ENCODE measurements around the gene CTDSPL. TPM values are rescaled to one million over a fixed set of nuclear protein-coding genes. Genes with fewer than 3 reads are reported as not detected.
A peak's percentile ranks its signal among the peaks of the same experiment; 100 is the strongest.

Gene CTDSPL
- total and polyA plus RNA-seq, 2 of the 13 experiments (the other 11 are each of a cell fraction or from before 2014, with no cell fraction given) = 26.1 to 142 TPM

DNA sequence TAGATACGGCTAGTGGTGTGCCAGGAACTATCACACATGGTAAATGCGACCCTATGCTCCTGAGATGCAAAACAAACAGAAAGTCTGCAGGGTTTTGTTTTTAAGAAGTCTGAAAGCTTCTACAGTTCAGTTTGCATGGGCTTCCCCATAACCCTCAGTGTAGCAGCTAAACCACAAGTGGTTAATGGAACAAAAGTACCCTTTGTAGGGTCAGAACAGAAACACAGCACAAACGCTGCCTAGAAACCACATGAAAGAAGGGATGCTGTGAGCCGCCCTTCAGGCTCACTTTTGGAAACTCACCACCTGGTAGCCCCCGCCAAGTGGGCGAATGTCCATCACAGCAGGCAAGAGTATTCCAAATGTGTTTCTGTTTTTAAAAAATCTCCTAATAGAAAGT is 46.2 kb downstream of the CTDSPL start (continued):
- TF ChIP-seq REXO4 (CRISPR knock-in tag; IDR thresholded peaks at IDR 0.05; ENCODE audit: borderline replicate concordance) = no peak
- TF ChIP-seq, protein P1, sequence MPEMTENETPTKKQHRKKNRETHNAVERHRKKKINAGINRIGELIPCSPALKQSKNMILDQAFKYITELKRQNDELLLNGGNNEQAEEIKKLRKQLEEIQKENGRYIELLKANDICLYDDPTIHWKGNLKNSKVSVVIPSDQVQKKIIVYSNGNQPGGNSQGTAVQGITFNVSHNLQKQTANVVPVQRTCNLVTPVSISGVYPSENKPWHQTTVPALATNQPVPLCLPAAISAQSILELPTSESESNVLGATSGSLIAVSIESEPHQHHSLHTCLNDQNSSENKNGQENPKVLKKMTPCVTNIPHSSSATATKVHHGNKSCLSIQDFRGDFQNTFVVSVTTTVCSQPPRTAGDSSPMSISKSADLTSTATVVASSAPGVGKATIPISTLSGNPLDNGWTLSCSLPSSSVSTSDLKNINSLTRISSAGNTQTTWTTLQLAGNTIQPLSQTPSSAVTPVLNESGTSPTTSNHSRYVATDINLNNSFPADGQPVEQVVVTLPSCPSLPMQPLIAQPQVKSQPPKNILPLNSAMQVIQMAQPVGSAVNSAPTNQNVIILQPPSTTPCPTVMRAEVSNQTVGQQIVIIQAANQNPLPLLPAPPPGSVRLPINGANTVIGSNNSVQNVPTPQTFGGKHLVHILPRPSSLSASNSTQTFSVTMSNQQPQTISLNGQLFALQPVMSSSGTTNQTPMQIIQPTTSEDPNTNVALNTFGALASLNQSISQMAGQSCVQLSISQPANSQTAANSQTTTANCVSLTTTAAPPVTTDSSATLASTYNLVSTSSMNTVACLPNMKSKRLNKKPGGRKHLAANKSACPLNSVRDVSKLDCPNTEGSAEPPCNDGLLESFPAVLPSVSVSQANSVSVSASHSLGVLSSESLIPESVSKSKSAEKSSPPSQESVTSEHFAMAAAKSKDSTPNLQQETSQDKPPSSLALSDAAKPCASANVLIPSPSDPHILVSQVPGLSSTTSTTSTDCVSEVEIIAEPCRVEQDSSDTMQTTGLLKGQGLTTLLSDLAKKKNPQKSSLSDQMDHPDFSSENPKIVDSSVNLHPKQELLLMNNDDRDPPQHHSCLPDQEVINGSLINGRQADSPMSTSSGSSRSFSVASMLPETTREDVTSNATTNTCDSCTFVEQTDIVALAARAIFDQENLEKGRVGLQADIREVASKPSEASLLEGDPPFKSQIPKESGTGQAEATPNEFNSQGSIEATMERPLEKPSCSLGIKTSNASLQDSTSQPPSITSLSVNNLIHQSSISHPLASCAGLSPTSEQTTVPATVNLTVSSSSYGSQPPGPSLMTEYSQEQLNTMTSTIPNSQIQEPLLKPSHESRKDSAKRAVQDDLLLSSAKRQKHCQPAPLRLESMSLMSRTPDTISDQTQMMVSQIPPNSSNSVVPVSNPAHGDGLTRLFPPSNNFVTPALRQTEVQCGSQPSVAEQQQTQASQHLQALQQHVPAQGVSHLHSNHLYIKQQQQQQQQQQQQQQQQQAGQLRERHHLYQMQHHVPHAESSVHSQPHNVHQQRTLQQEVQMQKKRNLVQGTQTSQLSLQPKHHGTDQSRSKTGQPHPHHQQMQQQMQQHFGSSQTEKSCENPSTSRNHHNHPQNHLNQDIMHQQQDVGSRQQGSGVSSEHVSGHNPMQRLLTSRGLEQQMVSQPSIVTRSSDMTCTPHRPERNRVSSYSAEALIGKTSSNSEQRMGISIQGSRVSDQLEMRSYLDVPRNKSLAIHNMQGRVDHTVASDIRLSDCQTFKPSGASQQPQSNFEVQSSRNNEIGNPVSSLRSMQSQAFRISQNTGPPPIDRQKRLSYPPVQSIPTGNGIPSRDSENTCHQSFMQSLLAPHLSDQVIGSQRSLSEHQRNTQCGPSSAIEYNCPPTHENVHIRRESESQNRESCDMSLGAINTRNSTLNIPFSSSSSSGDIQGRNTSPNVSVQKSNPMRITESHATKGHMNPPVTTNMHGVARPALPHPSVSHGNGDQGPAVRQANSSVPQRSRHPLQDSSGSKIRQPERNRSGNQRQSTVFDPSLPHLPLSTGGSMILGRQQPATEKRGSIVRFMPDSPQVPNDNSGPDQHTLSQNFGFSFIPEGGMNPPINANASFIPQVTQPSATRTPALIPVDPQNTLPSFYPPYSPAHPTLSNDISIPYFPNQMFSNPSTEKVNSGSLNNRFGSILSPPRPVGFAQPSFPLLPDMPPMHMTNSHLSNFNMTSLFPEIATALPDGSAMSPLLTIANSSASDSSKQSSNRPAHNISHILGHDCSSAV (CRISPR knock-in tag; IDR thresholded peaks at IDR 0.05; ENCODE audit: borderline replicate concordance) = no peak
- no peak for TF ChIP-seq JARID2 (CRISPR knock-in tag; IDR thresholded peaks at IDR 0.05; ENCODE audit: insufficient replicate concordance)
- TF ChIP-seq YEATS2 (CRISPR knock-in tag; IDR thresholded peaks at IDR 0.05; ENCODE audit: borderline replicate concordance) = no peak
- no peak for TF ChIP-seq HMG20B (CRISPR knock-in tag; conservative IDR thresholded peaks at IDR 0.05)
- TF ChIP-seq ZNF33A (CRISPR knock-in tag; IDR thresholded peaks at IDR 0.05; ENCODE audit: borderline replicate concordance) = no peak
- TF ChIP-seq MYNN (CRISPR knock-in tag; IDR thresholded peaks at IDR 0.05; ENCODE audit: low read depth) = no peak
- peak; percentile 67 for TF ChIP-seq ERF (CRISPR knock-in tag; IDR thresholded peaks at IDR 0.05)
- no peak for TF ChIP-seq HIVEP1 (CRISPR knock-in tag; IDR thresholded peaks at IDR 0.05)
- TF ChIP-seq ZBTB7B (CRISPR knock-in tag; IDR thresholded peaks at IDR 0.05) = peak; percentile 87
- TF ChIP-seq, protein P2, sequence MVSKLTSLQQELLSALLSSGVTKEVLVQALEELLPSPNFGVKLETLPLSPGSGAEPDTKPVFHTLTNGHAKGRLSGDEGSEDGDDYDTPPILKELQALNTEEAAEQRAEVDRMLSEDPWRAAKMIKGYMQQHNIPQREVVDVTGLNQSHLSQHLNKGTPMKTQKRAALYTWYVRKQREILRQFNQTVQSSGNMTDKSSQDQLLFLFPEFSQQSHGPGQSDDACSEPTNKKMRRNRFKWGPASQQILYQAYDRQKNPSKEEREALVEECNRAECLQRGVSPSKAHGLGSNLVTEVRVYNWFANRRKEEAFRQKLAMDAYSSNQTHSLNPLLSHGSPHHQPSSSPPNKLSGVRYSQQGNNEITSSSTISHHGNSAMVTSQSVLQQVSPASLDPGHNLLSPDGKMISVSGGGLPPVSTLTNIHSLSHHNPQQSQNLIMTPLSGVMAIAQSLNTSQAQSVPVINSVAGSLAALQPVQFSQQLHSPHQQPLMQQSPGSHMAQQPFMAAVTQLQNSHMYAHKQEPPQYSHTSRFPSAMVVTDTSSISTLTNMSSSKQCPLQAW (CRISPR knock-in tag; IDR thresholded peaks at IDR 0.05) = no peak
- no peak for TF ChIP-seq GTF2F1 (IDR thresholded peaks at IDR 0.05; ENCODE audit: low read length)
- TF ChIP-seq WIZ (CRISPR knock-in tag; IDR thresholded peaks at IDR 0.05) = no peak
- no peak for TF ChIP-seq CEBPB (IDR thresholded peaks at IDR 0.05; ENCODE audit: borderline replicate concordance, low read depth, low read length)
- TF ChIP-seq, protein P3, sequence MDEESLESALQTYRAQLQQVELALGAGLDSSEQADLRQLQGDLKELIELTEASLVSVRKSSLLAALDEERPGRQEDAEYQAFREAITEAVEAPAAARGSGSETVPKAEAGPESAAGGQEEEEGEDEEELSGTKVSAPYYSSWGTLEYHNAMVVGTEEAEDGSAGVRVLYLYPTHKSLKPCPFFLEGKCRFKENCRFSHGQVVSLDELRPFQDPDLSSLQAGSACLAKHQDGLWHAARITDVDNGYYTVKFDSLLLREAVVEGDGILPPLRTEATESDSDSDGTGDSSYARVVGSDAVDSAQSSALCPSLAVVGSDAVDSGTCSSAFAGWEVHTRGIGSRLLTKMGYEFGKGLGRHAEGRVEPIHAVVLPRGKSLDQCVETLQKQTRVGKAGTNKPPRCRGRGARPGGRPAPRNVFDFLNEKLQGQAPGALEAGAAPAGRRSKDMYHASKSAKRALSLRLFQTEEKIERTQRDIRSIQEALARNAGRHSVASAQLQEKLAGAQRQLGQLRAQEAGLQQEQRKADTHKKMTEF (CRISPR knock-in tag; IDR thresholded peaks at IDR 0.05) = peak; percentile 40; the same call in 1 of the 2 replicates
- TF ChIP-seq SKI (IDR thresholded peaks at IDR 0.05; ENCODE audit: partially characterized antibody) = no peak
- peak; percentile 19; the same call in 1 of the 2 replicates for TF ChIP-seq MED1 (CRISPR knock-in tag; IDR thresholded peaks at IDR 0.05)
- TF ChIP-seq ZNF17 (CRISPR knock-in tag; IDR thresholded peaks at IDR 0.05) = no peak

All from HepG2 (cell line).